ENCODE results near the gene NELFE. TPM values are rescaled to one million over a fixed set of nuclear protein-coding genes. Genes with fewer than 3 reads are reported as not detected.
A peak's percentile ranks its signal among the peaks of the same experiment; 100 is the strongest.

The NELFE gene
- total RNA-seq, 1 experiment from 2014 or later = 73.8 TPM

DNA sequence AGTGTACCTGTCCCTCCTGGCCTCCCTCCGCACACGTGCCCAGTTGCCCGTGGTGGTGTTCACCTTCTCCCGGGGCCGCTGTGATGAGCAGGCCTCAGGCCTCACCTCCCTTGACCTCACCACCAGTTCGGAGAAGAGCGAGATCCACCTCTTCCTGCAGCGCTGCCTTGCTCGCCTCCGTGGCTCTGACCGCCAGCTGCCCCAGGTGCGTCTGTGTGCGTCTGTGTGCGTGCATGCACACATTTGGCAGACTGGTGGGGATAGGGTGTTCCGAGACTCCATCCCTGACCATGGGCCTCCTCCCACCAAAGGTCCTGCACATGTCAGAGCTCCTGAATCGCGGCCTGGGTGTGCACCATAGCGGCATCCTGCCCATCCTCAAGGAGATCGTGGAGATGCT, 5.2 kb upstream of the NELFE start (continued):
- TF ChIP-seq AR (CRISPR knock-in tag; IDR thresholded peaks at IDR 0.05) = no peak
- no peak for TF ChIP-seq ZNF232 (CRISPR knock-in tag; IDR thresholded peaks at IDR 0.05)

DNA sequence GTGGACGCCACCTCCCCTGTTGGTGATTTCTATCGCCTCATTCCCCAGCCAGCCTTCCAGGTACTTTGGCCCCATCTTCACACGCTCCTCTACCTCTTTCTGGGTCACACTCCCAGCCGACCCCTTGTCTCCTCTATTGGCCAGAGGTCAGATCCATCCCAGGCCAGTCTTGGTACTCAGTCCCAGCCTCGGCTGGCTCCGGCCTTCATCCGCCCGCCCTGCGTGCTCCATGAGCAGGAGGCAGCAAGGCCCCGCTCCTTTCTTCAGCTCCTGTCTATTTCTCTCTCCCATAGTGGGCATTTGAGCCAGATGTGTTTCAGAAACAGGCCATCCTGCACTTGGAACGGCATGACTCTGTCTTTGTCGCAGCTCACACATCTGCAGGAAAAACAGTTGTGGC, 2.8 kb upstream of the NELFE start:
- no peaks in the 10 kb centered on the region for H3K27me3 Mint-ChIP-seq (ENCODE audit: low read depth)
- POLR2A ChIA-PET = no interaction called here
- H3K4me3 Mint-ChIP-seq = no peak overlapping the region; the same call in 1 of the 2 replicates

DNA sequence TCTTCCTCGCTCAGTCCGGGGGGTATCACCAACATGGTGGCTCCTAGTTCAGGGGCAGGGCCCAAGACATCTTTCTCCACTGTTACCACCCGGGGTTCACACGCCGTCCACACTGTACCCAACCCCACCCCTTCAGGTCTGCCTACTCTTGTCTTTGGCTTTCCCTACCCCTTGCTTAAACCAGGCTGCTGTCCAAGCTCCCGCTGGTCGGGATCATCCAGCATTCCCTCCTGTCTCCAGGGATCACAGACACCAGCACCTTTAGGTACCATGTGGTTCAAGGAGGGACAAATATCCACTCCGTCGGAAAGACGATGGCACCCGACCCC, 395 bp downstream of the NELFE start:
- ChIA-PET POLR2A (interaction anchor here (1.4 kb wide), 1 partner anchor 13 kb away, joined by 13 read pairs; the partner anchor contains the start of gene DXO), CTCF (interaction anchor here (1.0 to 1.8 kb wide), 4 partner anchors 10 to 229 kb away, joined by 3 to 8 read pairs (median 3); partner anchors contain the start of genes DDAH2 and DXO)
- DNase-seq (ENCODE audit: low spot score) = no peak
- peaks cover 65% of the 10 kb centered on the region for H3K36me3 Mint-ChIP-seq
- no peaks in the 10 kb centered on the region for H3K9me3 Mint-ChIP-seq
- peak overlapping the region; percentile 95 for H3K27ac Mint-ChIP-seq
- ATAC-seq = no peak
- H3K4me3 Mint-ChIP-seq = peak overlapping the region; percentile 96
- no peaks in the 10 kb centered on the region for H3K27me3 Mint-ChIP-seq (ENCODE audit: low read depth)
- peaks cover 14% of the 10 kb centered on the region for H3K4me1 Mint-ChIP-seq
- TF ChIP-seq FOXP1 (CRISPR knock-in tag; IDR thresholded peaks at IDR 0.05; ENCODE audit: borderline replicate concordance) (peak; percentile 73; the same call in 1 of the 2 replicates), ATF1 (CRISPR knock-in tag; IDR thresholded peaks at IDR 0.05) (no peak), JAZF1 (CRISPR knock-in tag; IDR thresholded peaks at IDR 0.05) (no peak), E2F4 (CRISPR knock-in tag; IDR thresholded peaks at IDR 0.05; ENCODE audit: borderline replicate concordance, low read depth) (0 out of 2 replicates have a peak, but pooled peaks have one; percentile 31), GABPB1 (CRISPR knock-in tag; IDR thresholded peaks at IDR 0.05) (no peak), SMAD3 (CRISPR knock-in tag; IDR thresholded peaks at IDR 0.05; ENCODE audit: borderline replicate concordance) (no peak), AR (CRISPR knock-in tag; IDR thresholded peaks at IDR 0.05) (no peak), ZNF416 (CRISPR knock-in tag; IDR thresholded peaks at IDR 0.05) (no peak), NR3C1 (CRISPR knock-in tag; conservative IDR thresholded peaks at IDR 0.05; ENCODE audit: low read depth) (no peak)
- TF ChIP-seq, protein P1, sequence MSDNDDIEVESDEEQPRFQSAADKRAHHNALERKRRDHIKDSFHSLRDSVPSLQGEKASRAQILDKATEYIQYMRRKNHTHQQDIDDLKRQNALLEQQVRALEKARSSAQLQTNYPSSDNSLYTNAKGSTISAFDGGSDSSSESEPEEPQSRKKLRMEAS (CRISPR knock-in tag; IDR thresholded peaks at IDR 0.05) = no peak
- TF ChIP-seq, protein P2, sequence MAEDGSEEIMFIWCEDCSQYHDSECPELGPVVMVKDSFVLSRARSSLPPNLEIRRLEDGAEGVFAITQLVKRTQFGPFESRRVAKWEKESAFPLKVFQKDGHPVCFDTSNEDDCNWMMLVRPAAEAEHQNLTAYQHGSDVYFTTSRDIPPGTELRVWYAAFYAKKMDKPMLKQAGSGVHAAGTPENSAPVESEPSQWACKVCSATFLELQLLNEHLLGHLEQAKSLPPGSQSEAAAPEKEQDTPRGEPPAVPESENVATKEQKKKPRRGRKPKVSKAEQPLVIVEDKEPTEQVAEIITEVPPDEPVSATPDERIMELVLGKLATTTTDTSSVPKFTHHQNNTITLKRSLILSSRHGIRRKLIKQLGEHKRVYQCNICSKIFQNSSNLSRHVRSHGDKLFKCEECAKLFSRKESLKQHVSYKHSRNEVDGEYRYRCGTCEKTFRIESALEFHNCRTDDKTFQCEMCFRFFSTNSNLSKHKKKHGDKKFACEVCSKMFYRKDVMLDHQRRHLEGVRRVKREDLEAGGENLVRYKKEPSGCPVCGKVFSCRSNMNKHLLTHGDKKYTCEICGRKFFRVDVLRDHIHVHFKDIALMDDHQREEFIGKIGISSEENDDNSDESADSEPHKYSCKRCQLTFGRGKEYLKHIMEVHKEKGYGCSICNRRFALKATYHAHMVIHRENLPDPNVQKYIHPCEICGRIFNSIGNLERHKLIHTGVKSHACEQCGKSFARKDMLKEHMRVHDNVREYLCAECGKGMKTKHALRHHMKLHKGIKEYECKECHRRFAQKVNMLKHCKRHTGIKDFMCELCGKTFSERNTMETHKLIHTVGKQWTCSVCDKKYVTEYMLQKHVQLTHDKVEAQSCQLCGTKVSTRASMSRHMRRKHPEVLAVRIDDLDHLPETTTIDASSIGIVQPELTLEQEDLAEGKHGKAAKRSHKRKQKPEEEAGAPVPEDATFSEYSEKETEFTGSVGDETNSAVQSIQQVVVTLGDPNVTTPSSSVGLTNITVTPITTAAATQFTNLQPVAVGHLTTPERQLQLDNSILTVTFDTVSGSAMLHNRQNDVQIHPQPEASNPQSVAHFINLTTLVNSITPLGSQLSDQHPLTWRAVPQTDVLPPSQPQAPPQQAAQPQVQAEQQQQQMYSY (CRISPR knock-in tag; IDR thresholded peaks at IDR 0.05) = no peak

More for the DNA sequence above, 2.8 kb upstream of the NELFE start:
- Mint-ChIP-seq H3K36me3 (peaks cover 55% of the 10 kb centered on the region), H3K9me3 (no peaks in the 10 kb centered on the region), H3K27ac (no peak overlapping the region), H3K4me1 (peaks cover 14% of the 10 kb centered on the region)
- CTCF ChIA-PET = no interaction called here
- ATAC-seq = no peak
- no peak for DNase-seq (ENCODE audit: low spot score)
- TF ChIP-seq, protein P3, sequence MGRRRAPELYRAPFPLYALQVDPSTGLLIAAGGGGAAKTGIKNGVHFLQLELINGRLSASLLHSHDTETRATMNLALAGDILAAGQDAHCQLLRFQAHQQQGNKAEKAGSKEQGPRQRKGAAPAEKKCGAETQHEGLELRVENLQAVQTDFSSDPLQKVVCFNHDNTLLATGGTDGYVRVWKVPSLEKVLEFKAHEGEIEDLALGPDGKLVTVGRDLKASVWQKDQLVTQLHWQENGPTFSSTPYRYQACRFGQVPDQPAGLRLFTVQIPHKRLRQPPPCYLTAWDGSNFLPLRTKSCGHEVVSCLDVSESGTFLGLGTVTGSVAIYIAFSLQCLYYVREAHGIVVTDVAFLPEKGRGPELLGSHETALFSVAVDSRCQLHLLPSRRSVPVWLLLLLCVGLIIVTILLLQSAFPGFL (CRISPR knock-in tag; IDR thresholded peaks at IDR 0.05; ENCODE audit: borderline replicate concordance) = no peak
- no peak for TF ChIP-seq TCF7 (CRISPR knock-in tag; IDR thresholded peaks at IDR 0.05; ENCODE audit: low read depth)
- TF ChIP-seq, protein P4, sequence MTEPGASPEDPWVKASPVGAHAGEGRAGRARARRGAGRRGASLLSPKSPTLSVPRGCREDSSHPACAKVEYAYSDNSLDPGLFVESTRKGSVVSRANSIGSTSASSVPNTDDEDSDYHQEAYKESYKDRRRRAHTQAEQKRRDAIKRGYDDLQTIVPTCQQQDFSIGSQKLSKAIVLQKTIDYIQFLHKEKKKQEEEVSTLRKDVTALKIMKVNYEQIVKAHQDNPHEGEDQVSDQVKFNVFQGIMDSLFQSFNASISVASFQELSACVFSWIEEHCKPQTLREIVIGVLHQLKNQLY (CRISPR knock-in tag; IDR thresholded peaks at IDR 0.05) = no peak
- TF ChIP-seq, protein P5, sequence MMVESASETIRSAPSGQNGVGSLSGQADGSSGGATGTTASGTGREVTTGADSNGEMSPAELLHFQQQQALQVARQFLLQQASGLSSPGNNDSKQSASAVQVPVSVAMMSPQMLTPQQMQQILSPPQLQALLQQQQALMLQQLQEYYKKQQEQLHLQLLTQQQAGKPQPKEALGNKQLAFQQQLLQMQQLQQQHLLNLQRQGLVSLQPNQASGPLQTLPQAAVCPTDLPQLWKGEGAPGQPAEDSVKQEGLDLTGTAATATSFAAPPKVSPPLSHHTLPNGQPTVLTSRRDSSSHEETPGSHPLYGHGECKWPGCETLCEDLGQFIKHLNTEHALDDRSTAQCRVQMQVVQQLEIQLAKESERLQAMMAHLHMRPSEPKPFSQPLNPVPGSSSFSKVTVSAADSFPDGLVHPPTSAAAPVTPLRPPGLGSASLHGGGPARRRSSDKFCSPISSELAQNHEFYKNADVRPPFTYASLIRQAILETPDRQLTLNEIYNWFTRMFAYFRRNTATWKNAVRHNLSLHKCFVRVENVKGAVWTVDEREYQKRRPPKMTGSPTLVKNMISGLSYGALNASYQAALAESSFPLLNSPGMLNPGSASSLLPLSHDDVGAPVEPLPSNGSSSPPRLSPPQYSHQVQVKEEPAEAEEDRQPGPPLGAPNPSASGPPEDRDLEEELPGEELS (CRISPR knock-in tag; IDR thresholded peaks at IDR 0.05) = no peak
- TF ChIP-seq KAT7 (CRISPR knock-in tag; IDR thresholded peaks at IDR 0.05; ENCODE audit: borderline replicate concordance) = no peak
- no peak for TF ChIP-seq ZBTB21 (CRISPR knock-in tag; IDR thresholded peaks at IDR 0.05; ENCODE audit: borderline replicate concordance)
